SK-N-DZ (cell line): ENCODE results near the gene UNC5B.

ENCODE experiments used
- DNase-seq: peaks from one replicate; pipeline ENCODE4 v3.0.0-alpha.2; 2015; ENCODE audit warnings: low spot score

UNC5B gene

DNA sequence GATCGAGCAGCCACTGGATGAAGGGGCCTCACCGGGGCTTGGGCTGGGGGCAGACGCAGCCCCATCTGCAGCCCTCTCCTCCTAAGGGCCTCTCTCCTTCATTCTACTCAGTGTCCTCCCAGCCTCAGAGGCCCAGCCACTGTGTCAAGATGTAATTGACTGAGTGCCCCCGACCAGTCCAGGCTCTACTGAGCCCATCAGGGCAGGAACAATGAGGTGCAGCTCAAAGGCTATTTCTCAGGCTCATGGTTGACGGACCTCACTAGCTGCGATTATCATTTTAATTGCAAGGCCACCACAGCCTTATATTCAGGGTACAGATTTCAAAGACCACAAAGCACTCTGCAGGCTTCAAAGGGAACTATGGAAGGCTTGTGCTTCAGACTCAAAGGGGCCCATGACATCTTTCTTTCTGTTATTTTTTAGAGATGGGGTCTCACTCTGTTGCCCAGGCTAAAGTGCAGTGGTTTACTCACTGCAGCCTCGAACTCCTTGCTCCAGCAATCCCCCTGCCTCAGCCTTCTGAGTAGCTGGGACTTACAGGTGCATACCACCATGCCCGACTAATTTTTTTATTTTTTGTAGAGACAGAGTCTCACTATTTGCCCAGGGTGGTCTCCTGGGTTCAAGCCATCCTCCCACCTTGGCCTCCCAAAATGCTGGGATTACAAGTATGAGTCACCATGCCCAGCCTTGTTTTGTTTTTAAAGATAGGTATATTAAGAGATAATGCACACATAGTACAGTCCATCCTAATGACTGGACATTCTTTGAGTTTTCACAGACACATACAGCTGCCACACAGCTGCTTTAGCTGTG is 130.4 kb downstream of the UNC5B start:
- DNase-seq: no peak

DNA sequence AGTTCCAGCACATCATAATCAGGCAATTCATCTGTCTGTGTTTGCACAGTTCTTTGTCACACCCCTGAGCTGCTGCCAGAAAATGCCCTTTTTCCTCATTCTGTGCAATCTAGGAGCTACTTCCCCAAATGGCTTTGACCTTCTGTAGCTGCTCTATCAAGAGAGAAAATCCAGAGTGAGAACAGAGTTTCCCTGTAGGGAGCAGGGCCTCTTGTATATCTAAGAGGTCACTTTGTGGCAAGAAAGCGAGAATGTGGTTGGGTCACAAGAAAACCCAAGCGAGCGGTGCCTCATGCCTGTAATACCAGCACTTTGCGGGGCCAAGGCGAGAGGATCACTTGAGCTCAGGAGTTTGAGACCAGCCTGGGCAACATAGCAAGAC is 131.0 kb downstream of the UNC5B start:
- no peak for DNase-seq

GRCh38 chr10:71344154-71344925 is 132.0 kb downstream of the UNC5B start:
- DNase-seq: no peak

DNA sequence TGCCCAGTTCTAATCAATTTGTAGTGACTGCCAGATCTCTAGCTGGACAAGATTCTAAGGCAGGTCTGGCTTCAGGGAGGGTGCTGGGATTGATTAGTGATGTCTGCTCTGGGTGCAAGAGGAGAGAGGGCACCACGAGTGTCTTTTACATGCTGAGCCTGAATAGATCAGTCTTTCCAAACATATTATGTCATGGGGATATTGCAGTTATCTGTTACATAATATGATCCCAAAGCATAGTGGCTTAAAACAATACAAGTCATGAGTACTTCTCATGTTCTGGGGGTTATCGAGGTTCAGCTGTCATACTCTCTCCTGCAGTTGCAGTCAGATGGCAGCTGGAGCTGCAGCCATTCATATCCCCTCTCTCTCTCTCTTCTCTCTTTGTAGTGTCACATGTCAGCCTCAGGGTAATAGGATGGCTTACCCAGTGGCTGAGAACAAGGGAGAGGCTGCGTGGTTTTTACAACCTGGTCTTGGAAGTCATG is 132.7 kb downstream of the UNC5B start:
- no peak for DNase-seq

DNA sequence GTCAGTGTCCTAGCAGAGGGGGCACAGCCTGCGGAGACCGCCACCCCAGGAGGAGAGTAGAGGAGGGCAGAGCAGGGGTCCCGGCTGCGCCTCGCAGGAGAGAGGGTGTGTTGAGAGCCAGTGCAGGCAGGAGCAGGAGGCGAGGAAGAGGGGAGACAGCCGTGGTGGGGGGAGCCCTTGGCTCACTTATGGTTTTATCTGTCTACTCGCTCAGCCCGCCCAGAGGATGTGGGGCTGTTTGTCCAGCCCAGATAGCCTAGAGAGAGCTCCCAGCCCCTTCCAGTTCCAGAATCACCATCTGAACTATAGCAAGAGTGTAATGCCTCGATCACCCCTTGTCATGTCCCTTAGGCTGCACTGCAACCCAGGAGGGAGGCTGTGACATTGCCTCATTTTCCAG is 133.3 kb downstream of the UNC5B start:
- no peak for DNase-seq

- DNase-seq: no peak
Observed at GRCh38 chr10:71346731-71347130, 134.4 kb downstream of the UNC5B start.

DNA sequence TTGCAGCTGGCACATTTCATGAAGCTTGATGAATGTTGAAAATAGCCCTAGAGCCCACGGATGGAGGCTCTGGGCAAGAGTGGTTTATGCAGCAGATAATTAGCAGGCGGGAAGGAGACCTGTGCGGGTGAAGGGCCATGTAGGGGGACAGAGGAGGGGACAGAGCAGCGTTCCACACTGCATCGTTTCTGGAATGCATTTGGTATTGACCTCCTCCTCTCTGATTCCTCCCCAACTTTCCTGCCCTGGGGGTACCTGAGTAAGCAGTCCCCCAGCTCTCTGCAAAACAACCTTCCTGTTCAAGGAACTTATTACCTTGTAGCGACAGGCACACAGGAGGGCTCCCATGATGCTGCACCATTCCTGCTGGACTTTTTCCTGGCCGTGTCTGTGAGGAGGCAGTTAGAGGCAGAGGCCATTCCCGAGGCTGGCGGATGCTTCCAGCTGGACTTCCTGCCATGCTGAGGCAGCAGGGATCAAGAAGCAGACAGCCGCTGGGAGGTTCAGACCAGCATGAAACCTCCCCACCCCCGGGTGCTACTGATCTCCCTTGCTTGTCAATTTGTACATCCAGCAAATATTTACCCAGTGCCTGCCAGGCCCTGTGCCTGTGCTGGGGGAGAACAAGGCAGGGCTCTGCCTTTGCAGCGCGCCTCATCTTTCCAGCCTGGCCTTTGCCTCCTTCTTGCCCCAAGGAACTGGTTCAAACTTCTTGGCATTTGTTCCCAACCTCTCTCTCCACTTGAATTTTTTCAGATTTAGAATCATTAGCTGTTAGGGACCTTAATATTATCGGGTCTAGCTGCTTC is 135.4 kb downstream of the UNC5B start:
- DNase-seq: no peak

DNA sequence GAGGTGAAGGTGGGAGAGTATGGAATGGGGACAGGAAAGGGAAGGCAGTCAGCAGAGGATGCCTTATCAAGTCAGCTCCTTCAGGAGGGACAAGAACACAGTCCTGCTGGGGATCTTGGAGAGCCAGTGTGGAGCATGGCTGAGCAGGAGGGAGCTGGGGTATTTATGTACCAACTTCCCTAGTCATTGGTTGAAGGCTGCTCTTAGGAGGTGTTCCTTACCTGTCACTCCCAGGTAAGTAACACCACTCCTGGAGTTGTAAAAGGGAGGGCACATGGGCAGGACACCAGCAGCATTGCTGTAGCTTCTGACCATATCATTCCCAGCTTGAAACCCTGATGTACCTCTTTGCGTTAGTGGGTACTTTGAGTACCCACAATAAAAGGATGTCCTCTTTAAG is 136.5 kb downstream of the UNC5B start:
- no peak for DNase-seq

DNA sequence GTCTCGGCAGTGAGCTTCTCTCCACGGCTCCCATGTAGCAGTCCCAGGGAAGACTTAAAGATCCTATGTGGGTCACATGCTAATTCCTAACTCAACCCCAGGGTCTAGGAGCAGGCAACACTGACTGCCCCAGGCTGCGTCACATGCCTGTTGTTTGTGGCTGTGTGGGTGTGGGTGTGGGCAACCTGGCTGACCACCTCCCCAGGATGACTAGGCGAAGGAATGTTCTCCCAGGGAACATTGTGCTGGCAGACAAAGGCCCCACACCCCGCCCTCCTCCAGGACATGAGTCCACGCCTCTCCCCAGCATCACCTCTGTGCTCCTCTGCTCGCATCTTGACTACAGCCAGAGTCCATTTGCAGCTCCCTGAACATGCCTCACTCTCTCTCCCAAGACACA is 137.0 kb downstream of the UNC5B start:
- DNase-seq: no peak

DNA sequence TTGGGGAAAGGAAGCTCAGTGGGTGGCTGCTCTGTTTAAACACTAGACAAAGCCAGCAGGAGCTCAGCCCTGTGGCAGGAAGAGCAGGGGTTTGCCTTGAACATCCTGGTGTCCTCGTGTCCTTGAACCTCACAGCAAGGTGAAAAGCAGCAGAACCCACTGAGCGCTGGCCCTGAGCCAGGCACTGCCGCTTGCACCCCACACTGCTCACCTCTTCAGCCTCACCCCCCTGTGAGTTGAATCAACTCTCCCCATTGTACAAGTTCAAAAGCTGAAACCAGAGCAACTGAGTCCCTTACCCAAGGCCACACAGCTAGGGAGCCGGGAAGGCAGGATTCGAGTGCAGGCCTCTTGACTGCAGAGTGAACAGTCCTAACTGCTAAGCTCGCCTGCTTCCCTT is 138.7 kb downstream of the UNC5B start:
- no peak for DNase-seq

- DNase-seq: no peak
Observed at GRCh38 chr10:71351628-71352319, 139.4 kb downstream of the UNC5B start.
